Right renal pelvis (tissue), 4 donors: ENCODE measurements around the gene BMPER. TPM values are rescaled to one million over a fixed set of nuclear protein-coding genes. Genes with fewer than 3 reads are reported as not detected.

Experiments used
- DNase-seq, 4 donors: peaks; one replicate each; pipeline ENCODE4 v3.0.0-alpha.2; 2013; ENCODE audit warnings: low read depth in 4 of 4, low spot score in 3 of 4, missing footprints in 1 of 4
- polyA plus RNA-seq, 4 donors: library from polyadenylated mRNA; unstranded; fragments of 120-200 nt; gene quantifications; one replicate each; pipeline ENCODE4 v1.2.1, GENCODE V29; 2013; ENCODE audit not compliant: insufficient read length in 4 of 4

The BMPER gene
- polyA plus RNA-seq, 4 donors, result 12.9 to 22.8 (median 21.2) TPM

DNA sequence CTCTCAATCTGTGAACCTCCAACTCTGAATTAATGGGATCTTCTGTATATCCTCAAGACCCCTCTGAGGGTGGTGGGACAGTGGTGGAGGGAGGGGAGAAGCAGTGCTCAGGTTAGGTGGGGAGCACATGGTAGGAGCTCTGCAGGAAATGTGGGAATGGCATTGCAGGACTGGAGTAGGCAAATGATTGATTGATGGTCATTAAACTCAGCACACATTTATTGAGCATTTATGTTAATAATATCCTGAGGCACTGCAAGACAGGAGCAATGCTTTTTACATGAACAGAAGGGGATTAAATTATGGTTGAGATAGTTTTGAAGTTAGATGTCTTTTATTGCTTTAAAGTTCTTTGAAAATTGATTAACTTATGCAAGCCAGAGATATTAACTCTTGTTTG, 14.1 kb downstream of the BMPER start:
- no peak for DNase-seq

DNA sequence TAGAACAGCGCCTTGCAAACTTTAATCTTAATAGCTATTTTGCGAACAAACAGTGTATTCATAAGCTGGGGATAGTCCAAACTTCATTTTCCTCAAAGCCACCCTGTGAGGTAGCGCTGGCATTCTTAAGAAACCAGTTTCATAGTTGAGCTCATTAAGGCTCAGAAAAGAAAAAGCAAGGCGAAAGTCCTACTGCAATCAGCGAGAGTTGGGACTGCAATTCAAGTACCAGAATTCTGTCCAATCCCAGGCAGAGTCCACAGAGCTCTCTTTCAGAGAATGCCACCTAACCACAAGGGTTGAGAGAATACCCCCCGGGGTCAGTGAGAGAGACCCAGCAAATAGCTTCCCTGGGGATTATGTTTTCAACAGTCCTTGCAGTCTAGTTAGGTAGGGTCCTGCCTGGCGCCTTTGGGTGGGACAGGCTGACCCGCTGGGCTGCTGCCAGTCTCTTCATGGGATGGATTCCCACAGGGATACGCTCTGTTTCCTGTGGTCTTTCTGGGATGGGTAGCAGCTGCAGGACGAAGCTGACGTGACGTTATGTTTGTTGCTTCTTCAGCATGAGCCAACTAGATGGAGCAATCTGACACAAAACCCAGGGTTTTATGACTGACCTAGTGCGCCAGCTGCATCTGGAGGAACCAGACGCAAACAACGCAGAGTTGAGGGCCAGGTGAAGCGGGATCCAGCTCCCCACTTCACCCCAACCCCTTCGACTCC, 16.0 kb downstream of the BMPER start:
- no peak for DNase-seq

DNA sequence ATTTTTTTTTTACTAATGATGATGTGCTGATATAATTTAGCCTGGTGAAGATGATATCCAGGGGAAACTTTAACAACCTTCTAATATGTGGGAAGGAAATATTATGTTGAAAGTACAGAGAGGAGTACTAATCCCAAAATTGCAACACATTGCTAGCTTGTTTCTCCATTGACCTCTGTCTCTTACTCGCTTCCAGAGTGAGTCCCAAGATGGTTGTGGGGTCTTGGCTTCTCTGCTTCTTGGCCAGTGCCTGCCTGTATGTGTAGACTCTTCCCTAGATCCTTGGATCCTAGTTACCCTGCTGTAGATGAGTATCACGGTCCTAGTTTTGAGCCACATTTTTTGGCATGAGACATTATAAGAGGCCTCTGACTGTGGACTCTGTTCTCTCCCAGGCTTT, 17.5 kb downstream of the BMPER start:
- DNase-seq, result no peak

DNA sequence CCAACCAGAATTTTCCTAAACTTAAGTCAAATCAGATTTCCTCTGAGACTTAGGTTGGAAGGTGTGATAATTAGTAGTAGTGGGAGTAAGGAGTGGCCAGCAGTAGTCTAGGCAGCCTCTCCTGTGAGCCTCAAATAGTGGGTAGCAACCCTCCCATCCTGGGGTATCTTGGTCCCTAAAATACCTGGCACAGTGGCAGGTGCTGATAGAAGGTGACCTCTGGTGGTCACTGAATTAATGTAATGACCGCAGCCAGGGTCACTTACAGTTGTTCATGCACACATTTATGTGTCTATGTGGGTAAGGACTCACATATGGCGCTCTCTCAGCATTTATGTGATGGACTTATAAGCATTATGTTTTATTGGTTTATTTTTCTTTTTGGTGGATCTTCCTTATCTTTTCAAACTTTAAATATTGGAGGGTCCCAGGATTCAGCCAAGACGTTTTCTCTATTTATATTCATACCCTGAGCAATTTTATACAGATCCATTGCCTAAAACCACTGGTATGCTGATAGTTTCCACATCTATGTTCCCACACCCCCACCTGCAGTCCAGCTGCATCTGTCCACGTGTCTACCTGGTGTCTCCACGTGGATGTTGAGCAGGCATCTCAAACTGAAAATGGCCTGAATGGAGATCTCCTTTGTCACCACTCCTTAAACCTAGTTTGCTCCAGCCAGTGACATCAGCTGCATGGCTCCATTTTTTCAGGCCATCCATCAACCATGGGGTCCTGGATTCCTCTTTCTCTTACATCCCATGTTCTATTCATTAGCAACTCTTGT, 18.3 kb downstream of the BMPER start:
- no peak for DNase-seq

DNA sequence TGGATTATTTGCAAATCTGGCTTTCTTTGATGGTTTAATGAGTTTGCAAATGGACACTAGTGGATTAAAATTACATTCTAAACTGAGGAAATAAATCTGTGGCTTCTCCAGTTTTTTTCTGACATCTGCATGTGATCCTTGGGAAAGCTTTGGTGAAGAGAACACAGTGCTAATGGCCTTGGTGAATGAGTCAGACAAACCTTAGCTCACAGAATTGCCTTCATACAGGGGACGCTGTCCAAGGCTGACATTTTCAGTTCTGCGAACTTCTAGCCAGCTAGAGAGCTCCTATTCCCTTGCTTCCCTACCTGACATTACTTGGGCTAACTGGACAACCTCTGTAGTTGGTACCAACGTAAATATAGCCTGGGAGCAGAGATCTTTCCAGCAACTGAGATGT, 21.2 kb downstream of the BMPER start:
- no peak for DNase-seq

DNA sequence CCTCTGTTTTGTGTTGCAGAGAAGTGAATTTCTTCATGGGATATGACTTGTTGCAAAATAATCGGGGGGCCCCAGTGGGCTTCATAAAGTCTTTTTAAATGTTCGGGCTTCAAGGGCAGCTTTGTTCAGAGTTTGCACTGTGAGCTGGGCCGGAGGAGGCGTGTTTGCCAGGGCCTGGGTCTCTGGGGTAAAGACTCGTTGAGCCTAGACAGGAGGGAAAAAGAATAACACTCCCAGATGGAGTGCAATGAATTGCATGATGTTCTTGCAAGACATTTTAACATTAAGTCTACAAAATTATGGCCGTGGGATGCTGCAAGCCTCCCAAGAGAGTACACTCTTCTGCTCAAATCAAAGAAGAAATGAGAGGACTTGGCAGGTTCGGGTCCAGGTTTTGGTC, 23.6 kb downstream of the BMPER start:
- no peak for DNase-seq

DNA sequence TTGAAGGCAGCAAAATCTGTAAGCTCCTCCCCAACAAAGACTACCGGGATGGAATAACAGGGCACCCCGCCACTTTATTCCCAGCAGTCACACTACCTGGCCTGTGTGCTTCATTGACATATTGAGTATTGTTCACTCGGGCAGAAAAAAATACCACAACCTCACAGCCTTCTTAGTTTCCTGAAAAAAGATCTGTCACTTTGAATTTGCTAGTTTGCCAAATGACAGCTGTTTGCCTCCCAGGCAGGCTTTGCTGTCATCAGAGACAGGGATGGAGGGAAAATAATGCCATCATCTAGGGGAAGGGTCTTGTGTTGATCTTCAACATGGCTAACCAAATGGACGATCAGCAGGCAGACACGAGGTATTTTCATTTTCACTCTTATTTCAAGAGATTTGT, 26.9 kb downstream of the BMPER start:
- no peak for DNase-seq

DNA sequence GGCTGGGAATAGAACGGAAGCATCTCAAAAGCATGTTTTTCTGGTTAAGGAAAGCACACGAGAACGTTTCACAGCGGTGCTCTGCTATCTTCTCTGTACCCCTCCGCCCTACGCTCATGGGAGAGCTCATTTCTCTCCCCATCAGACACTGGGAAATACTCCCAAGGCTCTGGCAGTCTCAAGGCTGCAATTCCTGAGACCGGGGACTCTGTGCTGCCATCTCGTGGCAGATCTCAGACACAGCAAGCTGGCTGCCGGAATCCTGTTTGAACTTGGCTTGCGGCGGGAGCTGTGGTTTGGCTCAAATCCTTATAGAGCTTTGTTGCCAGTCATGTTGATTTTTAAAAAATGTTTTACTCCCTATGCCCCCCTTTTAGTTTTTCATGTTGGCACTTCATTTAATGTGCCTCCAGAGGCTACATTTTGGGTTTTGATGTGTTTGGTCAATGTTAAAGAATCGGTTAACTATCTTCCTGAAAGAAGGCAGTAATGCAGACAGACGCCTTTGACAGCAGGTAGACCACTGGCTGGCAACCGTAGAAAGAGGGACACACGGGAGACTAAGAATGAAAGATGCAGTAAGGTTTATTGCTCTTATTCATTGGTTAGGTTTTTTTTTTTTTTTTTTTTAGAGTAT, 27.6 kb downstream of the BMPER start:
- peak; percentile 60 to 77 (median 67) for DNase-seq

DNA sequence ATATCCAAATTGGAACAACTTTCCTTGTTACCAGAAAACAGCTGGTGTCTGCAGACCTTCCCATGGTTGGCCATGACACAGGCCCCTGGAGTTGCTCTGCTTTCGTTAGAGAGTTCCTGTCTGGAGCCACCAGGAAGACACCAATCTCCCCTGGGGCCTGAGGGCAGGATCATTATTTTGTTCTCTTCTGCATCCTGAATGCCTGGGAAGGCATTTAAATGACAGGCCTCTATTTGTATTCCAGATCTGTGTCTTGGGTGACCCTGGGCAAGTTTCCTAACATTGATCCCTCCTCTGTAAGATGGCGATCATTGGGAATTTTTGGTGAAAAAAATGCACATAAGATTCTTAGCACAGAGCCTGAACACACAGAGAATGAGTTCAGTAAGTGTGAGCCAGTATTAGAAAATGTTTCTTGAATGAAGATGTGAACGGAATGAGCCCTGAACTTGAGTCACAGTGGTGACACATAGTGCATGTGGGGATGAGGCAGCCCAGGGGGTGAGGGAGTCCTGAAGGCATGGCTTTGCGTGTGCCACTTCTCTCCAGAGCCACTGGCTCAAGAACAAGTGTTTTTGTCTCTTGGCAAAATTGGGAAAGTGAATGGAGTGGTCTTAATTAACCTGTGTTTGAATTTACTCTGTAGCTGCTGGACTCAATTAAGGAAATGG, 28.4 kb downstream of the BMPER start:
- DNase-seq, result no peak

DNA sequence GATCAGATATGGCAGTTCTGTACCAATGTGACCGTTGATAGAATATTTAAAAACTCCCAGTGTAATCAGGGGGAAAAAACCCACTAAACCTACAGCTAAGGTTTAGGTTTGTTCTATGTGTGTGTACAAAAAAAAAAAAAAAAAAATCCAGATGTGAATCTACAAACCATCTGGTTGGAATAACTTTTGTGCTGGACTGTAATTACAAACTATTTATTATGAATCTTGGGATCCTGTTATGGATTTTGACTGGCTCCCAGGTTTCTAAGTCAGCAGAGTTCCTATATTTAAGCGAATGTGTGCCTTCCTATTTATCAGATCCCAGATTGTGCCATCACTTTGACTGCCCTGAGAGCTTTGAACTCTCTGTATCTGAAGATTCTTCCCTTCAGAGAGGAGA, 29.1 kb downstream of the BMPER start:
- no peak for DNase-seq

DNA sequence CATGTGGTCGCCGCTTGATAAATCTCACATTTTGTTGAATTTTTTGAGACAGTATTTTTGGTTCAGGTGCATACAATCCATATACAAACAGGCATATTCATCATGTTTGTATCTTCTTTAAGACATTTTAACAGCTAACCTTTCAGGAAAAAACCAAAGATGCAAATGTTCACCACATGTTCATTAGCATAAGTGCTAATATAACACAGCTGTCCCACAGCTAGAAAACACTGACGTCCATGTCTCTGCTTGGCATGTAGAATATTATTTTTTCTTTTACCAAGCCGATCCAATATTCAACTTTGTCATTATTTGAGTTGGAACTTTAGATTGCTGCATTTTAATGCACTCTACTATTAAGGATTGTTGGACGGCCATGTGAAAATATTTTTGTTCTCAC, 31.2 kb downstream of the BMPER start:
- no peak for DNase-seq

DNA sequence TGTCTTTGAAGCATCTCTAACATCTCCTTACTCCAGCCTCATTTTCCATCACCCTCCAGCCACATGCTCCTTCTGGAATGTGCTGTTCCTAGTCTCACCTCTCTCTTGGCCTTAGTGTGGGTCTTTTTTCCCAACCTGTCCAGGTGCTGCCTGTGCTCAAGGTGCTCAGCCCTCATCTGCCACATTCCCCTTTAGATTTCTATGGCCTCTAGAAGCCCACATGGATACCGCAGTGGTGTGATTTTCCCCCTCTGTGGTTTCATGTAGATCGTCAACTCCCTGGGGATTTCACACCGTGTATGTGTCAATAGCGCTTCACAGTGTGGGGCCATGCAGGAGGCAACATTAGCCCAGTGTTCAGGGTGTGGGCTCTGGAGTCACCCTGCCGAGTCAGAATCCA, 32.5 kb downstream of the BMPER start:
- no peak for DNase-seq

DNA sequence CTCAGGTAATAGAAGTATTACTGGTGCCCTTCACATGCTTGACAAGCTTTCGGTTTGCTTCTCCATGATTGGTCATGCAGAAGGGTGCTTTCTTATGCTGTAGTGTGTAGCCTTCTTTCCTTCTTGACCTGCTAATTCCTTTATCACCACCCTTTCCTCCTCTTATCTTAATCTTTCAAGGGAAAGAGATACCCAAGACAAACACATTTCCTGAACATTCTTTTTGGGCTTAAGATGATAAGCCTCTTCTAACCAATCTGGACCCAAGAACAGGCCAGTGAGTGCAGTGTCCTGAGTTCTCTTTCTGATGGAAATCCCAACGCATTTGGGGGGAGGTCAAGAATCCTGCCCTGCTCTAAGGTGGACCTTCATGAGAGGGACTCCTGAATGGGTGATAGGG, 33.8 kb downstream of the BMPER start:
- DNase-seq, result no peak

DNA sequence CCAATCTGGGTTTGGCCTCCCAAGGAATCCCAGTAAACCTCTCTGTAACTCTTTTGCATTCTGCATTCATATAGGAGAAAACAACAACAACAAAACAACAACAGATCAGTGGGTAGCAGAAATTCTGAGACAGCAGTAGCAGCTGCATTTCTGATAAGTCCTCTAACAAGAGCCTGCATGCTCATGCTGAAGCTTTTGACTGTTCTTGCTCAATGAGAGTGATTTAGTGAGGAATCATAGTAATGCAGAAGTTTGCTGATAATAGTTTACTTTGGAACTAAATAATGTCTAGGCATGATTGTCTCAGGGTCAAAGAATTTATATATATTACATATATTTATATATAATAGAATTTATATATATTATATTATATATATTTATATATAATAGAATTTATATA, 35.2 kb downstream of the BMPER start:
- DNase-seq, result no peak

DNA sequence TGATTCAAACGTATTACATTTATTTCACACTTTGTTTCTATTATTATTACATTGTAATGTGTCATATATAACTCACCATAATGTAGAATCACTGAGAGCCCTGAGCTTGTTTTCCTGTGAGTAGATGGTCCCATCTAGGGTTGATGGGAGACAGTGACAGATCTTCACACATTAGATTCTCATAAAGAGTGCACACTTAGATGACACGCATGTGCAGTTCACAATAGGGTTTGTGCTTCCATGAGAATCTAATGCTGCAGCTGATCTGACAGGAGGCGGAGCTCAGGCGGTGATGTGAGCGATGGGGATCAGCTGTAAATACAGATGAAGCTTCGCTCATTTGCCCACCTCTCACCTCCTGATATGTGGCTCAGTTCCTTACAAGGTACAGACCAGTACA, 36.1 kb downstream of the BMPER start:
- no peak for DNase-seq

DNA sequence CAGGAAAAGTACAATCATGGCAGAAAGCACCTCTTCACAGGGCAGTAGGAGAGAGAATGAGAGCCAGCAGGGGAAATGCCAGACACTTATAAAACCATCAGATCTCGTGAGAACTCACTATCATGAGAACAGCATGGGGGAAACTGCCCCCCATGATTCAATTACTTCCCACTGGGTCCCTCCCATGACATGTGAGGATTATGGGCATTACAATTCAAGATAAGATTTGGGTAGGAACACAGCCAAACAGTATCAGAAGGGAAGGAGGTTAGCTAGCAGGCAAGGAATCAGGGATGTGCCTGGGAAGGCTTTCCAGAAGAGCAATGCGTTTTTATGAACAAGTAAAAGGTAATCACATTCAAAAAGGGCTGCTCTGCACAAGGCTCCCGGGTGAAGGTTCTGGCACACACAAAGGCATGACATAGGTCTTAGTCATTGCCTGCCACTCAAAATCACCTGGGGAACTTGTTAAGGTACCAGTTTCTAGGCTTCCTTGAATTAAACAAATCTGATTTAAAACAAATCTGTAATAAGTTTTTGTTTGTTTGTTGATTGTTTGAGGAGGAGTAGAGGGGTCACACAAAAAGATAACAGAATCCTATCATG, 40.9 kb downstream of the BMPER start:
- DNase-seq, result no peak

DNA sequence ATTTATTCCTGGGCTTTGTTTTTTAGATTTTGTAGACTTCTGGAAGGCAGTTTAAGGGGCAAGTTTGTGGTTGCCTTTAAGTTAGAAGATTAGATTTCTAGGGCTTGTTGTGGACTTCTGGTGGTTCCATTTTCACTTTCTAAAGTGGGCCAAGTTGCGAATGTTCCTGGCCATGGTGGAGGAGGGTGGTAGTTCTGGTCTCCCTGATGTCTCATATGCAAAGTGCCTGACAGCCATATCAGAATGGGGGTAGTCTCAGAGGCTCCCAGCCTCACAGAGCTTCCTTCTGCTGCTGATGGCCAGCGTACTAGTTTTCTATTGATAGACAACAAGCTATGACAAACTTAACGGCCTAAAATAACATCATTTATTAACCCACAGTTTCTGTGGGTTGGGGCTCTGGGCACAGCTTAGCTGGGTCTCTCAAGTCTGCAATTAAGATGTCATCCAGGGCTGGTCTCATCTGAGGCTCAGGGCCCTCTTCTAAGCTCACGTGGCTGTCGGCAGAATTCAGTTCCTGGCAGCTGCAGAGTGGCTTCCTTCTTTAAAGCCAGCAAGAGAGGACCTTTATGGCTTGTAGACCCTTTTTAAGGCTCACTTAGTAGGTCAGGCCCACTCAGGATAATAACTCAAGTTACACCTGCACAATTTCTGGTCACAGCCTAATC, 44.8 kb downstream of the BMPER start:
- no peak for DNase-seq

DNA sequence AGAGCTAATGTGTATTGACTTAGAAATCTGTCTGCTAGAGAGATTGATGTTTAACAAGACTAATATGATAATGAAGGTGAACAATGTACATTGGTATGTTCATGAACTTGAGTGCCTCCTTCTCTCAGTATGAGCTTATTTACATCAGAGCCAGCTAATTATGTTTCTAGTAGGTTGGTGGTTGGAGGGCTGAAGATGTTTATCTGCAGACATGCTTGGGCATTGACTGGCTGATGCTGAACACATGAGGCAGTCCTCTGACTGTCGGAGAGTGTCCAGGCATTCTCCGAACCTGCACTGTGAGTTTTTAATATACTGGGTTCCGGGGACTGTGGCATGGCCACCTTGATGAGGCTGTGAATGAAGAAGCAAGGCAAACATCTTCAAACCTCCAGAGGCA, 47.5 kb downstream of the BMPER start:
- DNase-seq, result no peak

DNA sequence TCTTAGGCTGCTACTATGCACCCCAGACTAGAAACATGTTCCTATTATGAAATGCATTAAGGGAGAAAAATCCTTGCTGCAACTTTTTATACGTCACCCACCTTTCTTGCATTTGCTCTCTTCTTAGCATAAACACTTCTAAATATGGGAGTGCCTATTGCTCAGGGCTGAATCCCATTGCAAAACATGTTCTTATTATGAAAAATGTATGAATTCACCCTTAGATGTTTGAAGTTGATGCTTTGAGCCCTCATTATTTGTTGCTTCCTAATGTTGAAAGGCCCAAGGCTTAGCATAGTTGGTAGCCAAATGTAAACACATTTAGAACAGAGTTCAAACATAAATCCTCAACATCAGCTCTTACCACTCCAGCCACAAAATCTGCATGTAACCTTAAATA, 52.8 kb downstream of the BMPER start:
- no peak for DNase-seq

DNA sequence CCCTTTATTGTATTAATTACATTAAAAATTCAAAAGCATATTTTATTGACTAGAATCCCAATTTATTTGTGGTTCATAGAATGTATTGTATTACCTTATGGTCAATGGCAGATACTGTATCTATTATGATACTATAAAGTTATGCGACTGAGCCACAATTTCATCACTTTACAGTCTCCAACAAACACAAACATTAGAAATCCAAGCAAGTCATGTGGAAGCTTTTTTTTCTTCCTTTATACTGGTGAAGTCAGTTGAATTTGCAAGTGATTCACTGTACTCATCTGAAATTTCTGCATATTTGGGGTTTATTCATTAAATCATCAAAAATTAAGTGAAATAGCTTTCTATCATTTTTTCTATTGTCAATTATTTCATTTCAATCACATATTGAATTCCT, 54.3 kb downstream of the BMPER start:
- no peak for DNase-seq
